HPDE6-E6E7 (cell line): ENCODE data around the gene TTC22.
A peak's percentile ranks its signal among the peaks of the same experiment; 100 is the strongest.

Source experiments
- DNase-seq: peaks from one replicate; pipeline ENCODE4 v3.0.0; 2011; ENCODE audit warnings: missing footprints; ENCODE audit errors: extremely low spot score

TTC22 gene

DNA sequence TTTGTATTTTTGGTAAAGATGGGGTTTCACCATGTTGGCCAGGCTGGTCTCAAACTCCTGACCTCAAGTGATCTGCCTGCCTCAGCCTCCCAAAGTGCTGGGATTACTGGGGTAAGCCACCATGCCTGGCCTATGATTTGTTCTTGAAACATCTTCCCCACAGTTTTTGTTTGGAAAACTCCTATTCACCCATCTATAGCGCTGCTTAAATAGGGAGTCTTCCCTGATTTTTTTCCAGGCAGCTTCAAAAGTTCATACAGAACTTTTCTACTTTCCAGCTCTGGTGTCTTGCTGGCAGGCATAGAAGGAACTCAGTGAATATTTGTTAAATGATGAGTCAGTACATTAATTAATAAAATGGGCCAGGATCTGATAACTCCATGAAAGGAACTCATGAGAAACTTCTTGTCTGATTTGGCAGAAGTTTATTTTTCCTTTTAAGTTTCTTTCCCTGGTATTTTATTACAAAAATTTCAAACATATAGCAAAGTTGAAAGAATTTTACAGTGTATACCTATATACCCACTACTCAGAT lies 33.0 kb upstream of the TTC22 start:
- DNase-seq, result no peak

DNA sequence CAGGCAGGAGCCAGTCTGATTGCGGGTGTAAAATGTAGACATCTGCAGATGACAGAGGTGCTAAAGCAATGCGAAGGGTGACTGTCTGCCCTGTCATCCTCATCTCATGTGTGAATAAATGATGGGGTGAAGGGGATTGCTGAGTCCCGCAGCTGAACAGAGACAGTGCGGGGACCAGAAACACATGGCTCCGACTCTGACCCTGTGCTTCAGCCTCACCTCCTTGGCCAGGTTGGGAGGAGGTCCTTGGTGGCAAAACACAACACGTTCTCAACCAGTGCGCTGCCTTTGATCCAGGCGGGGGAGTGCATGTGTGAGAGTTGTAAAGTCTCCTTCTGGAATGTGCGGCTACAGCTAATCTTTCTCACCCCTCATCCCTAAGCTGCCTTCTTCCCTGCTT lies 32.0 kb upstream of the TTC22 start:
- no peak for DNase-seq

DNA sequence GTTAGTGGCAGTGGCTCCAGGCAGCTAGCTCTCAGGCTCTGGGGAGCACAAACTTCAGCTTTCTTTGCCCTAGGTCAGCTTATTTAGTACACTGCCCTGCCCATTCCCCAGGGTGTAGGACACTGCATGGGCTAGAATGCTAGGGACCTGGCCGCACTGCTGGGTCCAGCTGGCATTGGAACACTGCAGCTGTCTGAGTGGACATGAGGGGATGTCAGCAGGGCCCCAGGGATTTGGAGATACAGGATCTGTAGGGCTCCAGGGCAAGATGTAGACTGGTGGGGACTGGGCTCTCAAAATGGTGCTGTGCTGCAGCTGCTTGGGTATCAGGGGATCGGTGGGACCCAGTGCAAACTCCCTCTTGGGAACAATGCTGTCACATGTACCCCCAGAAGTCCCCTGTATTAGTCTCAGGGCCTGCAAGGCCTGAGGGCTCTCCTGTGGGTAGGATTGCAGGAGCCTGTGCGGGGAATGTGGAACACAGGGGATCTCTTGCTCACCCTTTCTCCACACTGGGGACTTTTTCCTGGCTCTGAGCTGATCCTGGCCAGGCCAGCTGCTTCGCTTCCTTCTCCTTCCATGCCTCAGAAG lies 25.2 kb upstream of the TTC22 start:
- DNase-seq, result no peak

DNA sequence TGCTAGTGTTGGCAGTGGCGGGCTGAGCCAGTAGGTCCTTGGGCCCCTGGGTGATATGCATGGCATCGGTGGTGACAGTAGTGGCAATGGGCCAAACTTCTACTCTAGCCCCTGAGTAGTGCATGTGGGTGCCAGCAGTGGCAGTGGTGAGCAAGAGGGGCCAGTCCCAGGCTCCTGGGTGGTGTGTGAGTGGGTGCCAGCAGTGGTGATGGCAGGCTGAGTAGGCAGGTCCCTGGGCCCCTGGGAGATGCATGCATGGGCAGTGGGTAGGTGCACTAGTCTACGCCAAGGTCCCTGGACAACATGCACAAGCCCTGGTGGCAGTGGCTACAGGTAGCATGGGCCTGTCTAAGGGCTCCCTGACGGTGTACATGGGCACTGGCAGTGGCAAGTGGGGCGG lies 24.6 kb upstream of the TTC22 start:
- DNase-seq, result no peak

DNA sequence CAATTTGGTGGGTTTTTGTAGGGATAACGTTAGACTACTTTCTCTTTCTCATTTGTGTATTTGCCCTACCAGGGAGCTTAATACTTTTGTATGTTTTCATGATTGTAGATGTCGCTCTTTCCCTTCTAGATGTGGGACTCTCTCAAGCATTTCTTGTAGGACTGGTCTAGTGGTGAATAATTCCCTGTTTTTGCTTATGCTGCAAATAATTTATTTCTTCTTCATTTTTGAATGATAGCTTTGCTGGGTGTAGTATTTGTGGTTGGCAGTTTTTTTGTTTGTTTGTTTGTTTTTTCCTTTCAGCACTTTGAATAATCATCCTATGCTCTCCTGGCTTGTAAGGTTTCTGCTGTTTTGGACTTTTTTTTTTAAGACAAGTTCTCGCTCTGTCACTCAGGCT lies 22.5 kb upstream of the TTC22 start:
- no peak for DNase-seq

DNA sequence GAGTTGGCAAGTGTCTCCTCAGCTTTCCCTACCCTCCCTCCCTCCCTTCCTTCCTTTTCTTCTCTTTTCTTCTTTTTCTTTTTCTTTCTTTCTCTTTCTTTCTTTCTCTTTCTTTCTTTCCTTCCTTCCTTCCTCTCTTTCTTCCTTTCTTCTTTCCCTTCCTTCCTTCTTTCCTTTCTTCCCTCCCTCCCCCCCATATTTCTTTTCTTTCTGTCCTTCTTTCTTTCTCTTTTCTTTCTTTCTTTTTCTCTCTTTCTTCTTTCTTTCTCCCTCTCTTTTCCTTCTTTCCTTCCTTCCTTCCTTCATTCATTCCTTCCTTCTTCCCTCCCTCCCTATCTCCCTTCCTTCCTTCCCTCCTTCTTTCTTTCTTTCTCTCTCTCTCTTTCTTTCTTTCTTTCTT lies 18.6 kb upstream of the TTC22 start:
- no peak for DNase-seq

DNA sequence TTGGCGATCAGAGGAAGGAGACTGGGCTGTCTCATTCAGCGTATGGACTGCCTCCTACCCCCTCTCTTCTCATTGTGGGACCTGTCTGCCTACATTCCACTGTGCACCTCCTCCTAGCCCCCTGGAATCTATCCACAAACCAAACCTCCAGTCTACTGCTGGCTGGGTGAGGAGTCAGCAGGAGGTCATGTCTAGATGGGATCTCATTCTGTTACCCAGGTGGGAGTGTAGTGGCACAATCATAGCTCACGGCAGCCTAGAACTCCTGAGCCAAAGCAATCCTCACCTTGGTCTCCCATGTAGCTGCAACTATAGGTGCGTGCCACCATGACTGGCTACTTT lies 18.0 kb upstream of the TTC22 start:
- no peak for DNase-seq

DNA sequence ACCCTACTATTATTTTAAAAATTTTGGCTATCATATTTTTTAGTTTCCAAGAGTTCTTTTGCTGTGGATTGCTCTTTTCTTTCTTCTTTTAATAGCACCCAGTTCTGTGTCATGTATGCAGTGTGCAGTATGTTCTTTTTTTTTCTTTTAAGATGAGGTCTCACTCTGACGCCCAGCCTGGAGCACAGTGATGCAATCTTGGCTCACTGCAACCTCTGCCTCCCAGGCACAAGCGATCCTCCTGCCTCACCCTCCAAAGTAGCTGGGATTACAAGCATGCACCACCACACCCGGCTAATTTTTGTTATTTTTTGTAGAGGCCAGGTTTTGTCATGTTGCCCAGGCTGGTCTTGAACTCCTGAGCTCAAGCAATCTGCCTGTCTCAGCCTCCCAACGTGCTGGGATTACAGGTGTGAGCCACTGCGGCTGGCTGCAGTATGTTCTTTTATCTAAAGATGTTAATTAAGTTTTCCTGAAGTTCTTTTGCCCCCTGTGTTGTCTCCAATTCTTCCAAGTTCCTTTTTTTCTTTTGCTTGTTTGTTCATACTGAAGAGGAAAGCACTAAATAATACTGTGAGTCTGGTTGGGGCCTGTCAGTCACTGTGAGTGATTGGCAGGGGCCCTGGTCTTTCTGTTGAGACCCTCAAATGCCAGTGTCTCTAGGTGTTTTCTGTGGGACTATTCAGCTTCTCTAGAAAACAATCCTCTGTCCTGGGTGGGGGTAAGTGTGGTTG lies 17.5 kb upstream of the TTC22 start:
- no peak for DNase-seq

DNA sequence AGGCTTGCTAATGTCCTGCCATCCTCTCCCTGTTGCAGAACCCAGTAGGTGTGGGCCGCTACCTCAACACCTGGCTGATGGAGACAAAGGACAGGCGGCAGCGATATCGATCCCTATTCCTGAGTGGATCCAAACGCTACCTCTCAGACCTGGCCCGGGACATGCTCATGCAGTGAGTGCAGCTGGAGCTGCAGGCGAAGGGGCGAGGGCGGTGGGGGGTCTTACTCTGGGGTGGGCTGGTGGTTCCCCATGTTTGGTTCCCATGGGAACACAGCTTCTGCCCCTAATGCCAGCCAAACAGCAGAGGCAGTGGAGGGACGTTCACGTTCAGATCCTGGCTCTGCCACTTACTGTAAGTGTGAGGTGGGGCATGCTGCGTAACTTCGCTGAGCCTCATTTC lies 15.8 kb upstream of the TTC22 start:
- DNase-seq, result no peak

DNA sequence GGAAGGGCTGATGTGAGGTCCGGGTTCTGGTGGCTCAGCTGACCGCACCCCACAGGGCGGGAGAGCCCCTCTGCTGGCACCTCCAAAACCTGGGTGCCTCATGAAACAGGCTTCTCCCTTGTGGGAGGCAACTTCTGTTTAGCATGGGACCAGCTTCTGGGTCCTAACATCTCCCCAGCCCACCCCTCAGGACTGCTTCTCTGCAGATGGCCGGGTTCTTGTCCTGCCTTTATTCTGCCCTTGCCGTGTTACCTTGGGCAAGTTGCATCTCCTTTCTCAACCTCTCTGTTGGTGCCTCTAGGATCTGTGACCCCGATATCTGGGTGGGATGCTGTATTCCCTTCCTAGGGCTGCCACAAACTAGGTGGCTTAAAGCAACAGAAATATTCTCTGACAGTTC lies 15.0 kb upstream of the TTC22 start:
- DNase-seq, result no peak

DNA sequence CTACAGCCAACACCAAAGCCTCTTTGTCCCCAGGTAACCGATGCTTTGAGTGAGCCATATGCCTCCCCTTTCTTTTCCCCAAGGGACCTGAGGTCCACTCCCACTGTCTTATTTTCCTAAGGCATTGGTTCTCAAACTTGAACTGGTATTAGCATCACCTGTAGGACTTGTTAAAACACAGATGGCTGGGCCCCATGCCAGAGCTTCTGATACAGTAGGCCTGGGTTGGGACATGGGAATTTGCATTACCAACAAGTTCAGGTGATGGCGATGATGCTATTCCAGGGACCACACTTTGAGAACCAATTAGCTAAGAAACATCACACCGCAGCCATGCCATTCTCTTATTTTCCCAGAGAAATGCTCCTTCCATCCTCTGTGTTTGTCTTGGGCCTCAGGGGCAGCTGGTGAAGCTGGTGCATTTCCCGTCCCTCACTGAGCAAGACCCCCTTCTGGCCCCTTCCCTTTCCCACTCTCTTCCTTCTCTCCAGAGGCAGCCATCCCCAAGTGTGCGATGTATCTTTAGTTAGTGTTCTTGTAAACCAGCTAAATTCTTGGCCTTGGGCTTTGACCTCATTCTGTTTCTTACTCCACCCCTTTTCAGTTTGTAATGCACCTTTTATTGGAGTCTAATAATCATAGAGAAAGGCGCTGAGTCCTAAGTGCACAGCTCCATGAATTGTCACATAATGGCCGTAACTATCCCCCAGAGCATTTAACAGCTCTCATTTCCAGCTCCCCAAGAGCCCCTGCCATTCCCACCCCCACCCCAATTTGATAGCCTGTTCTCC lies 14.2 kb upstream of the TTC22 start:
- DNase-seq, result no peak

DNA sequence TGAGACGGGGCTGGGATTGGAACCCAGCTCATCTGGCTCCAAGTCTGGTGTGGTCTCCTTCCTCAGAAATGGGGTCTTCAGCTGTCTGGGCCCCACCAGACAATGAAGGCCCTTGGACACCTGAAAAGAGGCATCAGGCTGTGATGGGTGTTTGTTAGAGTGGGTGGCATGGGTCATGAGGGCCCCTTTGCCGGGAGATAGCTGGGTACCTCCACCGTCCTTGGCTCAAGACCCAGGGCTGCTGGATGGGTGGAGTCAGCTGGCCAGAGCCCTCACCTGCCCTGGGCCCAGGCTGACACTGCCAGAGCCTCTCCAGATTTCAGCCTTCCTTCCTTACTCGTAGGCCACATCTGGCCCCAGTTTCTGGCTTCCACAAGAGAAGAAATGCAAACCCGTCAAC lies 13.4 kb upstream of the TTC22 start:
- no peak for DNase-seq

DNA sequence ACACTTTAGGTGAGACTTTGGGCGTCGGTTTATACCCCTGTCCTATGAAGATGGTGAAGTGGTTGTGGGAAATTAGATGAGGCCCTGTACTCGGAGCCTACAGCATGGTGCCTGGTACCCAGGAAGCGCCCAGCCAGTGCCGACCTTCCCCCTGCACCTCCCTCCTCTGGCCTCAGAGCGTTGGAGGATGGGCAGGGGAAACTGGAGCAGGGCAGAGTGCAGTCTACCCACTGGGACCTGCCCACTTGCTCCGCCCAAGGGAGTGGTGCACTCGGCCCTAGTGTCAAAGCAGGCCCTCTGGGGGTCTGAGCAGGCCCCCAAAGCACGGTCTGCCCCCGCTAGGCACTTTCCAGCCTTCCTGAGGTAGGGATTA lies 13.0 kb upstream of the TTC22 start:
- DNase-seq, result no peak

DNA sequence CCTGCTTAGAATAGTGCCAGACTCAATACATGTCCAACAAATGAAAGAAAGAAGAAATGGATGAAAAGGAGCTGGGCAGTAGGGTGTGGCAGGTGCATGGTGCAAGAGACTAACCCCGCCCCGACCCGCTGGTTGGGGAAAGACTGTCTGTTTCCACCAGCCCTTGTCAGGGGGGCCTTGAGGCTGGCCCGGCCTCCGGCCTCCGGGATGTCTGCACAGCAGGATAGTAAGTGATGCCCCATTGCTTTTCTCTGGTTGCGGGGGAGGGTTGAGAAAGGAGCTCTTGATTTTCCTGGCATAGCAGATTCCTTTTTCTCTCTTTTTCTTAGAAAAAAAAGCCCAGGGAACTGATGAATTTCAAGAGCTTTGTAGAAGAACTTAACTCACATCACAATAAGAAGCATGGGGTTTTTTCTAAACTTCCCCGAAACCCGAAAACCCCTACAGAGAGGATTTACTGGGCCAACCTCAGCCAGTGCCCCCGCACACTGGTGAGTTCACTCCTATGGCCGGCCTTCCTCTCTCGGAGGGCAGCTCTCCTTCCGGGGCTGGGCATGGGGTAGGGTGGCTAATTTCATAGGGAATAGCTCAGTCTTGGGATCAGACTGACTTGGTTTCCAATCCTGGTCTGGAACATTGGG lies 12.5 kb upstream of the TTC22 start:
- DNase-seq, result no peak

DNA sequence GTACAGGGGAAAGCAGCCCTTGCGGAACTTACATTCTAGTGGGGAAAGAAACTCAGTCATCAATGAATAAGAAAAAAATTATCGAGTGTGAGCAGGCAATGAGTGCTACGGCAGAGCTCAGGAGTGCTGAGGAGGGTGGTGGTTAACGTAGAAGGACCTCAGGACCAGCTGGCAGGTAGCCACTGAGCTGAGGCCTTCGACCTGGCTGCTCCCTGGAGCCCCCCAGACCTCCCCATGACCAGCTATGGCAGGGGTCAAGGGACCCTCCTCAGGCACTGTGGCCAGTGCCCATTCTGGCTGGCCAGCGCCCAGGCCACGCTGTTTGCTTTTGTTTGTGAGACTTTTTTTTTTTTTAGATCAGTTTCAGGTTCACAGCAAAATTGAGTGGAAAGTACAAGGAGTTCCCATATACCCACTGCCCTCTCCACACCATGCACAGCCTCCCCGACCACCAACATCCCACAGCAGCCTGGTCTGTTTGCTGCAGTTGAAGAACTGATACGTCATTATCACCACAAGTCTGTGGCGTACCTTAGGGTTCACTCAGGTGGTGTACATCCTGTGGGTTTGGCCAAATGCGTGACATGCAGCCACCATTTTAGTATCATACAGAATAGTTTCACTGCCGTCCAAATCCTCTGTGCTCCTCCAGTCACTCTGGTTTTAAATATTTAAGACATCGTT lies 11.8 kb upstream of the TTC22 start:
- DNase-seq, result no peak

DNA sequence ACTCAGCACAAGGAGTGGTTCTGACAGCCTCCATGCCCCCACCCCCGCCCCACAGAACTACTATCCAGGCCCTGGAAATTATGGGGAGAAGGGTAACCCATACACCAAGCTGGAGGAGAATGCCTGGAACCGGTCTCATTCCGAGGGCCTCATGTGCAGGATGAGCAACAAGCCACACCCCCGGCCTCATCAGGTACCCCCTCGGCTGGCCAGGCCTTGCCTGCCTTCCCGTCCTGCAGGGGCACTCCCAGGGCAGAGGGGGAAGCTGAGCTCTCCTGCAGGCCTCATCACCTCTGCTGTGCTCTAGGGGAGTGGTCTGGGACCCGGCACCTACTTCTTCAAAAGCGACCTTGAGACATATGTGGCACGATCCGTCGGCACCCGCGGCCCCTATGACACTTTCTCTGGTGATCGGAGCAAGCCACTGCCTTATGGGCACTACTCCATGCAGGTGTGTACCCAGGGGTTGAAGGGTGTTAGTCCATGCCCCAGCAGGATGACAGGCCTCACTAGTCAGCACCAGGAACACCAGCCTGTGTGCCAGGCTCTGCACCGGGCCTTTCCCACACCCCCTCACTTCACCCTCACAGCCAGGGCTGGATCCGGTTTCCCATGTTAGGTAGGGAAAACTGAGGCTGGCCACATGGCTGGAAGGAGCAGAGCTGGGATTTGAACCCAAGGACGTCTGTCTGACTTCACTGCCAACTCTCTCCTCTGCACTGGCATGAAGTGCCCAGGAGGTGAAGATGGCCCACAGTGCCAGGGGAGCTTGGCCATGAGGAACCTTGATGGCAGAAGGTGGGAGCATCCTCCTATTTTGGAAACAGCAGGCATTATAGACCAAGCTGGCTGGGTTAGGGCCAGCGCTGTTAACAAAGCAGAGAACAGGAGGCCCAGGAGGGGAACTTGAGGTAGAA lies 10.9 kb upstream of the TTC22 start:
- DNase-seq, result no peak

DNA sequence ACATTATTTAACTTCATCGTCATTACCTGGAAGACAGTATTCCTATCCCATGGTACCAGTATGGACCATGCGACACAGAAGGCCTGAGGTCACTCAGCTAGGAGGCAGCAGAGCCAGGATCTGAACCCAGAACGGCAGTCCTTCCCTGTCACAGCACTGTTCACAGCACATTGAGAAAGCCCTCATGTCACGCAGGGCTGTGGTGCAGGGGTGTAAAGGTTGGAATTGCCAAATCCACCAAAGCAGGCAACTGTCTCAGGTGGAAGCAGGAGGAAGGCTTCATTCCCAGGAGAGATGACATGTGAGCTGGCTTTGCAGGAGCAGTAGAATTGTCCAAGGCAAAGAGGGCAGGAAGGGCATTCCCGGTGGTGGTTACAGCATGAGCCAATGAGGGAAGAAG lies 9.9 kb upstream of the TTC22 start:
- DNase-seq, result no peak

DNA sequence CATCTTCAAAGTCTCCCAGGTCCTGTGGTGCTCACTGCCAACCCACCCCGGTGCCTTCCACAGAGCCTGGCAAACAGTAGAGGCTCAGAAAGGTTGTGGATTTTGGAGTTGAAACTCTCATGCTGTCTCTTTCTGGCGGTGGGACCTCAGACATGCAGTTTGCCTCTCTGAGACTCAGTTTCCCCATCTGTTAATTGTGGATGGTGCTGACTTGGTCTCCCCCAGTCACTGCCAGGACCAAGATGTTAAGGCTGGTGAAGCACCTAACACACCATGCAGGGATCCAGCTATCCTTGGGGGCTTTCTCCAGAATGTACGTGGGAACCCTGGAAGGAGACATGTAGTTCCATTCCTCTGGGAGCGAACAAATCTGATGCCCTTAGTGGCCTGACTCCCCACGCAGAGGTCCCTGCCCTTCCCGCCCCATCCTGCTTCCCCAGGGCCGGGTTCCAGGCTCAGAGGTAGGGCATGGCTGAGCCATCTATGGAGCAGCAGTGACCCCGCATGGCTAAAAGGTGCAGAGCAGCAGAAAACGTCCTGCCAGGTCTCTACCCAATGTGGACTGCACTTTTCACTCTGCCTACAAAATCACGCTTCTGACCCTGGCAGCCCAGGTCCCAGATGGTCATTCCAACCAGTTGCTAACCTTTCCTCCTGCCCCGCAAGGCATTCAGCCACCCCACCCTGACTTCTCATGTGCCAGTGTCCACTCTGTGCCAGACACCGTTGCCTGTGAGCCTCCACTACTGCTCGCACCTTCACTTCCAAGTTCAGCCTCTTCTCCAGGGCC lies 9.2 kb upstream of the TTC22 start:
- DNase-seq, result peak; percentile 80

DNA sequence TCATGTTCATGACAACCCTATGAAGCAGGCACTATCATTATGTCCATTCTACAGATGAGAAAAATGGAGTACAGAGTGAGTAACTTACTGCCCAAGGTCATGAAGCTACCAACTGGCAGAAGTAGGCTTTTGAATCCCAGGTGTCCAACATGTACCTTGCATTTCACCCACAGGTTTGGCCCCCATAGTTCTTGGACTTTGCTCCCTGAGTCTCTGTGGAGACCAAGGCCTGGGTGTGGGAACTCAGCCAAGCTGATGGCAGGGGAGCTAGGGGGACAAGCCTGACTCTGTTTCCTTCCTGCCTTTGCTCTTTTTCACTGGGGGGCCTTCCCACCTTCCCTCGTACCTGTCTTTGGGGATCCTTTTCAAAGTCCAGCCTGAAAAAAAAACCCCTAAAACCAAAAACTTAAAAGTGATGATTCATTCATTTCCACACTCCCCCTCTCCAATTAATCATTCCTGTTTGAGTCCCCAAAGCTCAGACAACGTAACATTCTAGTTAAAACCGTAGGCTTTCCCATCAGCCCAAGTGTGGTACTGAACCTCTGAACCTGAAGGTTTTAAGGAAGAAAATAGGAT lies 8.5 kb upstream of the TTC22 start:
- DNase-seq, result no peak
